IMR-90 (cell line): ENCODE data around the gene SPNS2. TPM values are rescaled to one million over a fixed set of nuclear protein-coding genes. Genes with fewer than 3 reads are reported as not detected.

Source experiments
- ATAC-seq: fragments of 200-7000 bp; cut with Tn5 transposase; 2 replicates; pipeline ENCODE4 v1.9.1; 2020; ENCODE audit warnings: low read depth, mild to moderate bottlenecking, moderate library complexity
- BruUV-seq: library from RNA; stranded (reverse); fragments of 400-500 nt; replicated peaks from 2 replicates; lab custom pipeline; 2021; lab: Mats Ljungman, UMichigan
- CTCF ChIA-PET: fragments of 300-600 bp; formaldehyde crosslinking; extraction: SDS; loops from one replicate; lab custom pipeline; 2021; ENCODE audit warnings: antibody characterized with exemption; lab: Yijun Ruan, JAX
- POLR2A ChIA-PET: fragments of 300-600 bp; sonication (Branson Sonifier 250); formaldehyde crosslinking; loops from one replicate; lab custom pipeline; 2022; ENCODE audit warnings: antibody characterized with exemption; ENCODE audit not compliant: unreplicated experiment; lab: Charles Lee
- DNase-seq: peaks from one replicate; pipeline ENCODE4 v3.0.0; 2013
- H2AFZ ChIP-seq: replicated peaks from 2 replicates; pipeline ENCODE3; 2013; ENCODE audit warnings: low read length, mild to moderate bottlenecking; ENCODE audit not compliant: poor library complexity
- H2AK5ac ChIP-seq: 2 replicates; pipeline ENCODE4 v1.6.1; 2013; ENCODE audit warnings: low read depth, low read length, inconsistent platforms
- H2AK9ac ChIP-seq: replicated peaks from 2 replicates; pipeline ENCODE3; 2013; ENCODE audit warnings: mild to moderate bottlenecking, low read depth, low read length, moderate library complexity; ENCODE audit not compliant: poor library complexity
- H2BK120ac ChIP-seq: 2 replicates; pipeline ENCODE4 v1.6.1; 2013; ENCODE audit warnings: low read depth, low read length, inconsistent platforms
- H2BK15ac ChIP-seq: 3 replicates; pipeline ENCODE4 v1.6.1; 2013; ENCODE audit warnings: low read depth, low read length, inconsistent platforms
- H2BK20ac ChIP-seq: 2 replicates; pipeline ENCODE4 v1.6.1; 2013; ENCODE audit warnings: low read depth, mild to moderate bottlenecking, inconsistent platforms, low read length, moderate library complexity
- H2BK5ac ChIP-seq: 2 replicates; pipeline ENCODE4 v1.6.1; 2013; ENCODE audit warnings: mild to moderate bottlenecking, low read depth, low read length, inconsistent platforms; ENCODE audit not compliant: poor library complexity, severe bottlenecking
- H3K14ac ChIP-seq: replicated peaks from 2 replicates; pipeline ENCODE4 v1.6.1; 2013; ENCODE audit warnings: low read depth, low read length, inconsistent platforms
- H3K18ac ChIP-seq: 2 replicates; pipeline ENCODE4 v1.6.1; 2013; ENCODE audit warnings: low read depth, low read length, control low read depth
- H3K23ac ChIP-seq: 2 replicates; pipeline ENCODE4 v1.6.1; 2013; ENCODE audit warnings: low read depth, low read length, inconsistent platforms
- H3K27ac ChIP-seq: 2 replicates; pipeline ENCODE4 v1.5.1; 2013; ENCODE audit warnings: mild to moderate bottlenecking, control low read depth, low read length; ENCODE audit not compliant: insufficient read depth
- H3K27me3 ChIP-seq: 2 replicates; pipeline ENCODE4 v1.6.1; 2013; ENCODE audit warnings: low read length; ENCODE audit not compliant: control insufficient read depth, insufficient read depth
- H3K36me3 ChIP-seq: 2 replicates; pipeline ENCODE4 v1.6.1; 2013; ENCODE audit warnings: low read length, mixed read lengths; ENCODE audit not compliant: control insufficient read depth, insufficient read depth
- H3K4ac ChIP-seq: 2 replicates; pipeline ENCODE4 v1.6.1; 2013; ENCODE audit warnings: low read depth, low read length, inconsistent platforms
- H3K4me1 ChIP-seq: 2 replicates; pipeline ENCODE4 v1.6.1; 2013; ENCODE audit warnings: low read length, mixed read lengths; ENCODE audit not compliant: control insufficient read depth, insufficient read depth
- H3K4me2 ChIP-seq: 2 replicates; pipeline ENCODE4 v1.6.1; 2013; ENCODE audit warnings: low read depth, mild to moderate bottlenecking, control low read depth, low read length, moderate library complexity
- H3K4me3 ChIP-seq: 2 replicates; pipeline ENCODE4 v1.5.1; 2013; ENCODE audit warnings: low read depth, mild to moderate bottlenecking, control low read depth, low read length, moderate library complexity; ENCODE audit not compliant: insufficient read depth
- H3K56ac ChIP-seq: 2 replicates; pipeline ENCODE4 v1.6.1; 2013; ENCODE audit warnings: low read length, inconsistent platforms; ENCODE audit not compliant: insufficient read depth; ENCODE audit errors: extremely low read depth
- H3K79me1 ChIP-seq, 2 experiments: 2 replicates each; pipeline ENCODE4 v1.6.1; 2013; ENCODE audit warnings: low read length in 2 of 2, inconsistent platforms in 1 of 2, low read depth in 1 of 2
- H3K9ac ChIP-seq: 2 replicates; pipeline ENCODE4 v1.6.1; 2013; ENCODE audit warnings: low read depth, low read length, control low read depth
- H3K9me1 ChIP-seq: 2 replicates; pipeline ENCODE4 v1.6.1; 2013; ENCODE audit warnings: low read length, inconsistent platforms; ENCODE audit not compliant: insufficient read depth
- H3K9me3 ChIP-seq: 2 replicates; pipeline ENCODE4 v1.6.1; 2013; ENCODE audit warnings: low read length; ENCODE audit not compliant: control insufficient read depth, insufficient read depth
- H4K20me1 ChIP-seq: 2 replicates; pipeline ENCODE4 v1.6.1; 2013; ENCODE audit warnings: low read length, inconsistent platforms; ENCODE audit not compliant: insufficient read depth
- H4K5ac ChIP-seq: 2 replicates; pipeline ENCODE4 v1.6.1; 2013; ENCODE audit warnings: mild to moderate bottlenecking, low read depth, low read length, control low read depth
- H4K8ac ChIP-seq, 2 experiments: 2 replicates each; pipeline ENCODE4 v1.6.1; 2013; ENCODE audit warnings: low read depth in 2 of 2, low read length in 2 of 2, control low read depth in 1 of 2, inconsistent platforms in 1 of 2
- H4K91ac ChIP-seq: 2 replicates; pipeline ENCODE4 v1.6.1; 2013; ENCODE audit warnings: low read depth, low read length, inconsistent platforms; ENCODE audit not compliant: insufficient read depth
- BHLHE40 ChIP-seq: fragments of 150-350 bp; IDR thresholded peaks from 2 replicates; pipeline ENCODE4 v1.6.1; 2016; ENCODE audit warnings: mild to moderate bottlenecking, low read depth, low read length
- CEBPB ChIP-seq: IDR thresholded peaks from 2 replicates; pipeline ENCODE4 v1.6.1; 2012; ENCODE audit warnings: low read depth, low read length, improper control_type of control experiment
- CHD1 ChIP-seq: IDR thresholded peaks from 2 replicates; pipeline ENCODE4 v1.6.1; 2012; ENCODE audit warnings: low read depth, low read length, improper control_type of control experiment
- FOS ChIP-seq: fragments of 150-350 bp; IDR thresholded peaks from 2 replicates; pipeline ENCODE4 v1.6.1; 2016; ENCODE audit warnings: low read depth, low read length
- MAFK ChIP-seq: IDR thresholded peaks from 2 replicates; pipeline ENCODE4 v1.6.1; 2012; ENCODE audit warnings: low read depth, low read length, improper control_type of control experiment
- MAZ ChIP-seq: IDR thresholded peaks from 2 replicates; pipeline ENCODE4 v1.6.1; 2012; ENCODE audit warnings: low read depth, mild to moderate bottlenecking, low read length, improper control_type of control experiment, moderate library complexity, borderline replicate concordance
- MXI1 ChIP-seq: IDR thresholded peaks from 2 replicates; pipeline ENCODE4 v1.6.1; 2012; ENCODE audit warnings: low read depth, mild to moderate bottlenecking, low read length, moderate library complexity, borderline replicate concordance
- NFE2L2 ChIP-seq: fragments of 150-350 bp; IDR thresholded peaks from 2 replicates; pipeline ENCODE4 v1.6.1; 2016; ENCODE audit warnings: low read depth, mild to moderate bottlenecking, low read length
- POLR2A ChIP-seq: IDR thresholded peaks from 2 replicates; pipeline ENCODE4 v1.6.1; 2012; ENCODE audit warnings: mild to moderate bottlenecking, low read depth, low read length
- RAD21 ChIP-seq: IDR thresholded peaks from 2 replicates; pipeline ENCODE4 v1.6.1; 2012; ENCODE audit warnings: low read length, improper control_type of control experiment
- RCOR1 ChIP-seq: IDR thresholded peaks from 2 replicates; pipeline ENCODE4 v1.6.1; 2012; ENCODE audit warnings: mild to moderate bottlenecking, low read length, improper control_type of control experiment; ENCODE audit not compliant: insufficient replicate concordance
- RFX5 ChIP-seq: IDR thresholded peaks from 2 replicates; pipeline ENCODE4 v1.8.0; 2012; ENCODE audit warnings: low read depth, mild to moderate bottlenecking, low read length, moderate library complexity
- SMC3 ChIP-seq: fragments of 150-350 bp; IDR thresholded peaks from 2 replicates; pipeline ENCODE4 v1.6.1; 2016; ENCODE audit warnings: low read depth, mild to moderate bottlenecking, antibody characterized with exemption, low read length, moderate library complexity
- WGBS, 2 experiments: methylation state at CpG; one replicate each; pipeline versions ENCODE4 v1.1.5 to v1.1.7; 2013; ENCODE audit warnings: missing lambda C conversion rate in 2 of 2; ENCODE audit not compliant: insufficient read length in 1 of 2; ENCODE audit errors: extremely low coverage in 2 of 2; 5-methylcytosine and 5-hydroxymethylcytosine counted together
- dilution Hi-C: fragments of 300-500 bp; cut with HindIII; formaldehyde crosslinking; loops from one replicate; pipeline ENCODE4 v1.14.3; 2018; ENCODE audit warnings: low sequenced_read_pairs; ENCODE audit not compliant: unreplicated experiment
- in situ Hi-C: fragments of 300-500 bp; cut with MboI; formaldehyde crosslinking; loops from 3 replicates; pipeline ENCODE4 v1.14.3; 2019; ENCODE audit warnings: low sequenced_read_pairs, inconsistent platforms, mixed read lengths
- intact Hi-C: fragments of 100-400 bp; cut with micrococcal nuclease; formaldehyde crosslinking; loops from 2 replicates; pipeline ENCODE4 v1.10.0; 2022
- polyA plus RNA-seq, 3 experiments: library from polyadenylated mRNA; depleted of rRNA; stranded (reverse); fragments of >200 nt; gene quantifications; 2 replicates each; pipeline ENCODE4 v1.2.3, GENCODE V29; 2012; ENCODE audit warnings: low replicate concordance in 1 of 3
- total RNA-seq: library from RNA; depleted of rRNA; stranded (reverse); fragments of >200 nt; gene quantifications from 2 replicates; pipeline ENCODE4 v1.2.3, GENCODE V29; 2012
- TF ChIP-seq, protein P1 (sequence below): fragments of 150-350 bp; IDR thresholded peaks from 2 replicates; pipeline ENCODE4 v1.6.1; 2016; ENCODE audit warnings: low read depth, mild to moderate bottlenecking, low read length, moderate library complexity, borderline replicate concordance
- TF ChIP-seq, protein P2 (sequence below): conservative IDR thresholded peaks from 2 replicates; pipeline ENCODE4 v1.5.1; 2012; ENCODE audit warnings: mild to moderate bottlenecking, low read depth, low read length, improper control_type of control experiment
- TF ChIP-seq, protein P3 (sequence below): fragments of 150-350 bp; IDR thresholded peaks from 2 replicates; pipeline ENCODE4 v1.6.1; 2017; ENCODE audit warnings: mild to moderate bottlenecking, antibody characterized with exemption, low read length, low read depth

The SPNS2 gene
- total and polyA plus RNA-seq, 2 of the 4 experiments (the other 2 are of a cell fraction), result under 0.01 TPM; not detected in 1

DNA sequence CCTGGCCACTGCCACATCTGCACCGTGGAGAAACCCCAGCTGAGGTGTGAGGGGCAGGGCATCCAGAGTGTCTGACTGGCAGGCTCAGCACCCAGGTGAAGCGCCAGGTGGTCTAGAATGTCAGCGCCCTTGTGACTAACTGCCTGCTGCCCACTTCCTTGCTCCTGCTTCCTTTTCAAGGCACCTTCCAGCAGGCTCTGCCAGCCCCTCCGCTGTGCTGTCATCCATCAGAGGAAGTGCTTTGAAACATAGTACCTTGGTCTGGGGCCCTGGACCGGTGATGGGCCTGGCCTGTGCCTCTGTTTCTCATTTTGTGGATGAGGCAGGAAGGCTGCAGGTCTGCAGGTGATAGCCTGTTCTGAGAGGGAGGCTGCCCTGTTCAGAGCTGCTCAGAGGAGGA lies 5.5 kb downstream of the SPNS2 start:
- Histone ChIP-seq H3K14ac (no peak overlapping the region), H3K79me1 (no peaks in the 10 kb centered on the region), H3K9me3 (no peaks in the 10 kb centered on the region), H2AK5ac (no peak overlapping the region), H3K27me3 (peaks cover 51% of the 10 kb centered on the region), H3K36me3 (no peaks in the 10 kb centered on the region), H4K8ac (no peak overlapping the region), H2AK9ac (no peak overlapping the region), H3K9me1 (no peaks in the 10 kb centered on the region), H4K20me1 (no peaks in the 10 kb centered on the region; the same call in 1 of the 2 replicates), H2AFZ (no peak overlapping the region), H4K5ac (no peak overlapping the region), H3K4me1 (no peaks in the 10 kb centered on the region), H3K4ac (no peak overlapping the region), H2BK20ac (no peak overlapping the region), H3K27ac (no peak overlapping the region), H3K9ac (no peak overlapping the region), H2BK120ac (no peak overlapping the region), H3K18ac (no peak overlapping the region), H2BK5ac (no peak overlapping the region), H3K23ac (no peak overlapping the region), H2BK15ac (no peak overlapping the region), H3K56ac (no peak overlapping the region), H4K91ac (no peak overlapping the region), H3K4me2 (no peak overlapping the region), H3K4me3 (no peak overlapping the region)
- WGBS, 2 experiments, result 57% methylated on average over 4 of the region's 5 CpGs; no CpG with 5 or more reads in 1 of the 2 experiments
- ChIA-PET POLR2A (no interaction called here), CTCF (no interaction called here)
- BruUV-seq, result no TSS peak
- intact Hi-C loops (no loop called here), dilution Hi-C loops (no loop called here), in situ Hi-C loops (no loop called here)
- ATAC-seq (no peak), DNase-seq (no peak)
- TF ChIP-seq RFX5, result no peak
- no peak for TF ChIP-seq MXI1
- TF ChIP-seq, protein P1, sequence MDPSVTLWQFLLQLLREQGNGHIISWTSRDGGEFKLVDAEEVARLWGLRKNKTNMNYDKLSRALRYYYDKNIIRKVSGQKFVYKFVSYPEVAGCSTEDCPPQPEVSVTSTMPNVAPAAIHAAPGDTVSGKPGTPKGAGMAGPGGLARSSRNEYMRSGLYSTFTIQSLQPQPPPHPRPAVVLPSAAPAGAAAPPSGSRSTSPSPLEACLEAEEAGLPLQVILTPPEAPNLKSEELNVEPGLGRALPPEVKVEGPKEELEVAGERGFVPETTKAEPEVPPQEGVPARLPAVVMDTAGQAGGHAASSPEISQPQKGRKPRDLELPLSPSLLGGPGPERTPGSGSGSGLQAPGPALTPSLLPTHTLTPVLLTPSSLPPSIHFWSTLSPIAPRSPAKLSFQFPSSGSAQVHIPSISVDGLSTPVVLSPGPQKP, result no peak
- TF ChIP-seq MAFK, result no peak
- TF ChIP-seq NFE2L2, result no peak
- TF ChIP-seq, protein P2, sequence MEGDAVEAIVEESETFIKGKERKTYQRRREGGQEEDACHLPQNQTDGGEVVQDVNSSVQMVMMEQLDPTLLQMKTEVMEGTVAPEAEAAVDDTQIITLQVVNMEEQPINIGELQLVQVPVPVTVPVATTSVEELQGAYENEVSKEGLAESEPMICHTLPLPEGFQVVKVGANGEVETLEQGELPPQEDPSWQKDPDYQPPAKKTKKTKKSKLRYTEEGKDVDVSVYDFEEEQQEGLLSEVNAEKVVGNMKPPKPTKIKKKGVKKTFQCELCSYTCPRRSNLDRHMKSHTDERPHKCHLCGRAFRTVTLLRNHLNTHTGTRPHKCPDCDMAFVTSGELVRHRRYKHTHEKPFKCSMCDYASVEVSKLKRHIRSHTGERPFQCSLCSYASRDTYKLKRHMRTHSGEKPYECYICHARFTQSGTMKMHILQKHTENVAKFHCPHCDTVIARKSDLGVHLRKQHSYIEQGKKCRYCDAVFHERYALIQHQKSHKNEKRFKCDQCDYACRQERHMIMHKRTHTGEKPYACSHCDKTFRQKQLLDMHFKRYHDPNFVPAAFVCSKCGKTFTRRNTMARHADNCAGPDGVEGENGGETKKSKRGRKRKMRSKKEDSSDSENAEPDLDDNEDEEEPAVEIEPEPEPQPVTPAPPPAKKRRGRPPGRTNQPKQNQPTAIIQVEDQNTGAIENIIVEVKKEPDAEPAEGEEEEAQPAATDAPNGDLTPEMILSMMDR, result no peak
- no peak for TF ChIP-seq POLR2A
- TF ChIP-seq RAD21, result no peak
- TF ChIP-seq, protein P3, sequence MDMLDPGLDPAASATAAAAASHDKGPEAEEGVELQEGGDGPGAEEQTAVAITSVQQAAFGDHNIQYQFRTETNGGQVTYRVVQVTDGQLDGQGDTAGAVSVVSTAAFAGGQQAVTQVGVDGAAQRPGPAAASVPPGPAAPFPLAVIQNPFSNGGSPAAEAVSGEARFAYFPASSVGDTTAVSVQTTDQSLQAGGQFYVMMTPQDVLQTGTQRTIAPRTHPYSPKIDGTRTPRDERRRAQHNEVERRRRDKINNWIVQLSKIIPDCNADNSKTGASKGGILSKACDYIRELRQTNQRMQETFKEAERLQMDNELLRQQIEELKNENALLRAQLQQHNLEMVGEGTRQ, result no peak
- TF ChIP-seq SMC3, result no peak
- TF ChIP-seq RCOR1, result no peak
- TF ChIP-seq BHLHE40, result no peak
- no peak for TF ChIP-seq CHD1
- no peak for TF ChIP-seq MAZ
- TF ChIP-seq FOS, result no peak
- TF ChIP-seq CEBPB, result no peak
